ENCODE data around the gene ATP1B4.

DNA sequence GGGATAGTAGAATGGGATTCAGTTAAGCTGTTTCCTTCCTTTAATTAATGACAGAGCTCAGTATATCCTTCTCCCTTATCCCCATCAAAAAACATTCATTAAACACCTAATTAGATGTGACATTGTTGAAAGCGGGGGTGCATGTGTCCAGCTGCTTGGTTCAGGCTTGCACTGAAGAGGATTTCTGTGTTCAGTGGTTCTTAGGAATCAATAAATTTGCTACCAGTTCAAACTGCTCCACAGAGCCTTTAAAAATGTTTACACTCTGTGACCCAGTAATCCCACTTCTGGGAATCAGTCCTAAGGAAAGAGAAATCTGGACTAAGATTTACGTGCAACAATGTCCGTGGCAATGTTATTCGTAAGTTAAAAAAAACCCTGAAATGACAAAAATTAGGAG lies 43.5 kb upstream of the ATP1B4 start:
- TF ChIP-seq, protein P1, sequence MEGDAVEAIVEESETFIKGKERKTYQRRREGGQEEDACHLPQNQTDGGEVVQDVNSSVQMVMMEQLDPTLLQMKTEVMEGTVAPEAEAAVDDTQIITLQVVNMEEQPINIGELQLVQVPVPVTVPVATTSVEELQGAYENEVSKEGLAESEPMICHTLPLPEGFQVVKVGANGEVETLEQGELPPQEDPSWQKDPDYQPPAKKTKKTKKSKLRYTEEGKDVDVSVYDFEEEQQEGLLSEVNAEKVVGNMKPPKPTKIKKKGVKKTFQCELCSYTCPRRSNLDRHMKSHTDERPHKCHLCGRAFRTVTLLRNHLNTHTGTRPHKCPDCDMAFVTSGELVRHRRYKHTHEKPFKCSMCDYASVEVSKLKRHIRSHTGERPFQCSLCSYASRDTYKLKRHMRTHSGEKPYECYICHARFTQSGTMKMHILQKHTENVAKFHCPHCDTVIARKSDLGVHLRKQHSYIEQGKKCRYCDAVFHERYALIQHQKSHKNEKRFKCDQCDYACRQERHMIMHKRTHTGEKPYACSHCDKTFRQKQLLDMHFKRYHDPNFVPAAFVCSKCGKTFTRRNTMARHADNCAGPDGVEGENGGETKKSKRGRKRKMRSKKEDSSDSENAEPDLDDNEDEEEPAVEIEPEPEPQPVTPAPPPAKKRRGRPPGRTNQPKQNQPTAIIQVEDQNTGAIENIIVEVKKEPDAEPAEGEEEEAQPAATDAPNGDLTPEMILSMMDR (IDR thresholded peaks at IDR 0.05) = no peak
- TF ChIP-seq POLR2A (IDR thresholded peaks at IDR 0.05) = no peak

Data from testis (tissue), 2 donors.